Stimulated activated effector memory CD8-positive, alpha-beta T cell treated with anti-CD3 and anti-CD28 coated beads, Interleukin-12 subunit alpha, Interleukin-12 subunit beta, amount 100 ng/mL, for 72 hours (primary cell): Measurements from ENCODE around the gene BEST2.
"Not testable (repeated sequence)": the region's sequence is repeated elsewhere in the genome, so short reads cannot be mapped to it uniquely, and the experiment has no call there.

Source experiments
- ATAC-seq: fragments of 150-1000 bp; cut with Tn5 transposase; 2 replicates; pipeline ENCODE4 v1.10.0; 2021
- DNase-seq, 2 donors: peaks; one replicate each; pipeline ENCODE4 v3.0.0; 2021 to 2022; ENCODE audit warnings: low spot score in 2 of 2
- H3K27ac Mint-ChIP-seq: one replicate; pipeline ENCODE4 v1.8.0; 2022; ENCODE audit warnings: mild to moderate bottlenecking, mixed read lengths
- H3K36me3 Mint-ChIP-seq: one replicate; pipeline ENCODE4 v1.8.0; 2022; ENCODE audit warnings: mild to moderate bottlenecking, mixed read lengths
- H3K4me1 Mint-ChIP-seq: one replicate; pipeline ENCODE4 v1.8.0; 2022; ENCODE audit warnings: mixed read lengths
- H3K4me3 Mint-ChIP-seq: one replicate; pipeline ENCODE4 v1.8.0; 2022; ENCODE audit warnings: mild to moderate bottlenecking, mixed read lengths
- H3K9me3 Mint-ChIP-seq: one replicate; pipeline ENCODE4 v1.8.0; 2022; ENCODE audit warnings: mixed read lengths

Gene BEST2

GRCh38 chr19:12751635-12752034 lies at the start of gene BEST2:
BEST2 (plus strand) TSS chr19:12751791; CDS start chr19:12752593, 802 bp downstream.
- Mint-ChIP-seq H3K27ac (no peak within 1 kb of the TSS), H3K9me3 (no peaks in the 10 kb centered on the region), H3K36me3 (peaks cover 18% of the 10 kb centered on the region), H3K4me1 (peaks cover 13% of the 10 kb centered on the region), H3K4me3 (no peak within 1 kb of the TSS)
- ATAC-seq = no peak
- DNase-seq = no peak

- H3K9me3 Mint-ChIP-seq = no peaks in the 10 kb centered on the region
Measured at GRCh38 chr19:12703046-12703445, 48.5 kb upstream of the BEST2 start.

GRCh38 chr19:12705169-12705568 lies 46.4 kb upstream of the BEST2 start:
- ATAC-seq = no peak
- Mint-ChIP-seq H3K9me3 (no peaks in the 10 kb centered on the region), H3K4me1 (no peaks in the 10 kb centered on the region), H3K27ac (no peak overlapping the region), H3K36me3 (peaks cover 100% of the 10 kb centered on the region), H3K4me3 (no peak overlapping the region)
- no peak for DNase-seq

More at GRCh38 chr19:12703046-12703445, 48.5 kb upstream of the BEST2 start:
- no peak overlapping the region for H3K4me3 Mint-ChIP-seq
- no peak overlapping the region for H3K27ac Mint-ChIP-seq
- peaks cover 4% of the 10 kb centered on the region for H3K4me1 Mint-ChIP-seq
- ATAC-seq = peak; percentile 43
- peaks cover 97% of the 10 kb centered on the region for H3K36me3 Mint-ChIP-seq
- DNase-seq = no peak

- ATAC-seq = no peak
- H3K27ac Mint-ChIP-seq = no peak overlapping the region
- H3K4me3 Mint-ChIP-seq = no peak overlapping the region
- H3K9me3 Mint-ChIP-seq = no peaks in the 10 kb centered on the region
- H3K4me1 Mint-ChIP-seq = no peaks in the 10 kb centered on the region
- DNase-seq = no peak
- H3K36me3 Mint-ChIP-seq = peaks cover 100% of the 10 kb centered on the region
Measured at GRCh38 chr19:12705654-12706331, 45.8 kb upstream of the BEST2 start.

GRCh38 chr19:12706332-12706718 lies 45.3 kb upstream of the BEST2 start:
- no peaks in the 10 kb centered on the region for H3K9me3 Mint-ChIP-seq
- H3K4me3 Mint-ChIP-seq = no peak overlapping the region
- no peaks in the 10 kb centered on the region for H3K4me1 Mint-ChIP-seq
- DNase-seq (no peak), ATAC-seq (no peak)
- H3K36me3 Mint-ChIP-seq = peaks cover 100% of the 10 kb centered on the region
- H3K27ac Mint-ChIP-seq = no peak overlapping the region

GRCh38 chr19:12708641-12709040 lies 43.0 kb upstream of the BEST2 start:
- Mint-ChIP-seq H3K27ac (no peak overlapping the region), H3K4me1 (no peaks in the 10 kb centered on the region), H3K9me3 (no peaks in the 10 kb centered on the region), H3K4me3 (no peak overlapping the region), H3K36me3 (peaks cover 100% of the 10 kb centered on the region)
- no peak for DNase-seq
- no peak for ATAC-seq

- no peak for DNase-seq
- Mint-ChIP-seq H3K4me3 (no peak overlapping the region), H3K4me1 (no peaks in the 10 kb centered on the region), H3K36me3 (peaks cover 100% of the 10 kb centered on the region), H3K27ac (no peak overlapping the region), H3K9me3 (no peaks in the 10 kb centered on the region)
- no peak for ATAC-seq
Measured at GRCh38 chr19:12711187-12711586, 40.4 kb upstream of the BEST2 start.

- peaks cover 100% of the 10 kb centered on the region for H3K36me3 Mint-ChIP-seq
- not testable (repeated sequence) for H3K27ac Mint-ChIP-seq, H3K4me1 Mint-ChIP-seq, H3K4me3 Mint-ChIP-seq, H3K9me3 Mint-ChIP-seq, ATAC-seq, DNase-seq
Measured at GRCh38 chr19:12712077-12712476, 39.5 kb upstream of the BEST2 start.

GRCh38 chr19:12713304-12713703 lies 38.3 kb upstream of the BEST2 start:
- not testable (repeated sequence) for DNase-seq, ATAC-seq, H3K9me3 Mint-ChIP-seq, H3K27ac Mint-ChIP-seq, H3K4me1 Mint-ChIP-seq, H3K4me3 Mint-ChIP-seq
- H3K36me3 Mint-ChIP-seq = peaks cover 100% of the 10 kb centered on the region

- peak; percentile 8 for ATAC-seq
- no peak overlapping the region for H3K27ac Mint-ChIP-seq
- H3K9me3 Mint-ChIP-seq = no peaks in the 10 kb centered on the region
- H3K36me3 Mint-ChIP-seq = peaks cover 97% of the 10 kb centered on the region
- H3K4me1 Mint-ChIP-seq = peaks cover 10% of the 10 kb centered on the region
- no peak for DNase-seq
- no peak overlapping the region for H3K4me3 Mint-ChIP-seq
Measured at GRCh38 chr19:12715102-12715501, 36.5 kb upstream of the BEST2 start.

GRCh38 chr19:12715929-12716328 lies 35.7 kb upstream of the BEST2 start:
- ATAC-seq (no peak), DNase-seq (no peak)
- Mint-ChIP-seq H3K4me1 (peaks cover 16% of the 10 kb centered on the region), H3K9me3 (no peaks in the 10 kb centered on the region), H3K27ac (no peak overlapping the region), H3K4me3 (no peak overlapping the region), H3K36me3 (peaks cover 97% of the 10 kb centered on the region)

GRCh38 chr19:12720296-12720695 lies 31.3 kb upstream of the BEST2 start:
- H3K36me3 Mint-ChIP-seq = peaks cover 87% of the 10 kb centered on the region
- ATAC-seq (no peak), DNase-seq (no peak)
- H3K4me3 Mint-ChIP-seq = peak overlapping the region; percentile 83
- H3K27ac Mint-ChIP-seq = peak overlapping the region; percentile 97
- H3K4me1 Mint-ChIP-seq = peaks cover 44% of the 10 kb centered on the region
- no peaks in the 10 kb centered on the region for H3K9me3 Mint-ChIP-seq

- H3K4me3 Mint-ChIP-seq = peak overlapping the region; percentile 83
- peaks cover 81% of the 10 kb centered on the region for H3K36me3 Mint-ChIP-seq
- H3K4me1 Mint-ChIP-seq = peaks cover 44% of the 10 kb centered on the region
- ATAC-seq = no peak
- no peak for DNase-seq
- H3K27ac Mint-ChIP-seq = peak overlapping the region; percentile 97
- H3K9me3 Mint-ChIP-seq = no peaks in the 10 kb centered on the region
Measured at GRCh38 chr19:12720851-12721655, 30.5 kb upstream of the BEST2 start.

GRCh38 chr19:12721656-12722565 lies 29.7 kb upstream of the BEST2 start:
- ATAC-seq (peak; percentile 50), DNase-seq (peak in 1 of 2 donors; percentile 77)
- peaks cover 81% of the 10 kb centered on the region for H3K36me3 Mint-ChIP-seq
- H3K27ac Mint-ChIP-seq = peak overlapping the region; percentile 97
- H3K9me3 Mint-ChIP-seq = no peaks in the 10 kb centered on the region
- H3K4me3 Mint-ChIP-seq = peak overlapping the region; percentile 83
- H3K4me1 Mint-ChIP-seq = peaks cover 49% of the 10 kb centered on the region
